GM23338 (cell line): ENCODE results near the gene SSU72.

Experiments
- CTCF ChIP-seq, 2 experiments: fragments of 200-600 bp in 1 of 2; sonication (generic) in 1 of 2; conservative IDR thresholded peaks; 2 replicates each; pipeline versions ENCODE4 v1.5.1 to v1.6.1; 2016 to 2017; ENCODE audit warnings: antibody characterized with exemption in 2 of 2, low read depth in 2 of 2, mild to moderate bottlenecking in 2 of 2, moderate library complexity in 1 of 2
- EZH2 ChIP-seq: fragments of 200-600 bp; sonication (generic); IDR thresholded peaks from one replicate; pipeline ENCODE4 v1.8.0; 2017; ENCODE audit warnings: antibody characterized with exemption, mild to moderate bottlenecking, low read depth; ENCODE audit not compliant: unreplicated experiment
- POLR2AphosphoS5 ChIP-seq: IDR thresholded peaks from 2 replicates; pipeline ENCODE4 v1.6.1; 2016; ENCODE audit warnings: antibody characterized with exemption, low read depth
- REST ChIP-seq: IDR thresholded peaks from one replicate; pipeline ENCODE4 v1.6.1; 2018; ENCODE audit warnings: antibody characterized with exemption; ENCODE audit not compliant: unreplicated experiment

GRCh38 chr1:1601564-1602303 lies 27.1 kb upstream of the SSU72 start:
- TF ChIP-seq CTCF (conservative IDR thresholded peaks at IDR 0.05; ENCODE audit: low read depth in 2 of 2) (no peak), EZH2 (no peak), POLR2AphosphoS5 (no peak), REST (no peak)
